Loucy (cell line): ENCODE data around the gene ZNF853.

Experiments used
- CTCF ChIP-seq: fragments of 200-600 bp; sonication (generic); conservative IDR thresholded peaks from 2 replicates; pipeline ENCODE4 v1.5.1; 2014; ENCODE audit warnings: mild to moderate bottlenecking, antibody characterized with exemption, low read length
- EZH2phosphoT487 ChIP-seq: fragments of 200-600 bp; IDR thresholded peaks from 2 replicates; pipeline ENCODE4 v1.6.1; 2018; ENCODE audit warnings: antibody characterized with exemption, mild to moderate bottlenecking, moderate library complexity, borderline replicate concordance

GRCh38 chr7:6658618-6659345 lies 43.4 kb downstream of the ZNF853 start:
- TF ChIP-seq CTCF (no peak), EZH2phosphoT487 (no peak)
